Lung microvascular endothelial cell (primary cell): Measurements from ENCODE around the gene ARFGAP3. TPM values are rescaled to one million over a fixed set of nuclear protein-coding genes. Genes with fewer than 3 reads are reported as not detected.

ENCODE experiments used
- DNase-seq, 2 donors: peaks; one replicate each; pipeline versions ENCODE4 v3.0.0 to v3.0.0-alpha.2; 2010; ENCODE audit warnings: low read depth in 2 of 2
- total RNA-seq: library from RNA; depleted of rRNA; stranded (reverse); fragments of >200 nt; gene quantifications from 2 replicates; pipeline ENCODE4 v1.2.1, GENCODE V29; 2014

ARFGAP3 gene
- total RNA-seq, 1 donor from 2014 or later, result 55.2 TPM

- no peak for DNase-seq
Measured at GRCh38 chr22:42821386-42821785, 35.7 kb downstream of the ARFGAP3 start.

GRCh38 chr22:42820045-42820763 lies 36.9 kb downstream of the ARFGAP3 start:
- peak; percentile 71 to 72 for DNase-seq

- no peak for DNase-seq
Measured at GRCh38 chr22:42819412-42820044, 37.5 kb downstream of the ARFGAP3 start.

- DNase-seq, result no peak
Measured at GRCh38 chr22:42817556-42817955, 39.5 kb downstream of the ARFGAP3 start.

- DNase-seq, result no peak
Measured at GRCh38 chr22:42816336-42816735, 40.7 kb downstream of the ARFGAP3 start.

GRCh38 chr22:42814616-42815015 lies 42.5 kb downstream of the ARFGAP3 start:
- DNase-seq, result no peak

- DNase-seq, result peak; percentile 55 to 68
Measured at GRCh38 chr22:42814215-42814614, 42.9 kb downstream of the ARFGAP3 start.

GRCh38 chr22:42813501-42813900 lies 43.6 kb downstream of the ARFGAP3 start:
- DNase-seq, result no peak

GRCh38 chr22:42811459-42811858 lies 45.6 kb downstream of the ARFGAP3 start:
- no peak for DNase-seq

- no peak for DNase-seq
Measured at GRCh38 chr22:42808521-42808920, 48.6 kb downstream of the ARFGAP3 start.

- DNase-seq, result no peak
Measured at GRCh38 chr22:42807185-42807584, 49.9 kb downstream of the ARFGAP3 start.

- DNase-seq, result peak; percentile 50 to 57
Measured at GRCh38 chr22:42805998-42806830, 50.9 kb downstream of the ARFGAP3 start.

GRCh38 chr22:42805016-42805997 lies 51.8 kb downstream of the ARFGAP3 start:
- peak; percentile 21 to 92 for DNase-seq

GRCh38 chr22:42803389-42803788 lies 53.7 kb downstream of the ARFGAP3 start:
- DNase-seq, result no peak

- no peak for DNase-seq
Measured at GRCh38 chr22:42801252-42802080, 55.6 kb downstream of the ARFGAP3 start.

- DNase-seq, result peak in 1 of 2 donors; percentile 77
Measured at GRCh38 chr22:42800451-42801251, 56.4 kb downstream of the ARFGAP3 start.

GRCh38 chr22:42799461-42800405 lies 57.3 kb downstream of the ARFGAP3 start:
- no peak for DNase-seq

GRCh38 chr22:42799061-42799460 lies 58.0 kb downstream of the ARFGAP3 start:
- DNase-seq, result no peak
